Right lobe of liver (tissue), 4 donors: ENCODE data around the gene TTLL4.

Experiments
- POLR2A ChIP-seq: fragments of 450-650 bp; IDR thresholded peaks from one replicate; pipeline ENCODE4 v1.6.1; 2017; ENCODE audit warnings: antibody characterized with exemption, mild to moderate bottlenecking
- TF ChIP-seq, protein P1 (sequence below), 4 donors: fragments of 200-600 bp in 3 of 4; fragments of 450-650 bp in 1 of 4; IDR thresholded peaks; one replicate each; pipeline versions ENCODE4 v1.5.1 to v1.8.0; 2016 to 2022; ENCODE audit warnings: antibody characterized with exemption in 4 of 4, mild to moderate bottlenecking in 2 of 4
- donor health status: DM: no; HTN: no; CAD: no.
- donor health status: DM: no; HTN: no; CAD: no.
- donor health status: DM: no; HTN: yes; CAD: no.

DNA sequence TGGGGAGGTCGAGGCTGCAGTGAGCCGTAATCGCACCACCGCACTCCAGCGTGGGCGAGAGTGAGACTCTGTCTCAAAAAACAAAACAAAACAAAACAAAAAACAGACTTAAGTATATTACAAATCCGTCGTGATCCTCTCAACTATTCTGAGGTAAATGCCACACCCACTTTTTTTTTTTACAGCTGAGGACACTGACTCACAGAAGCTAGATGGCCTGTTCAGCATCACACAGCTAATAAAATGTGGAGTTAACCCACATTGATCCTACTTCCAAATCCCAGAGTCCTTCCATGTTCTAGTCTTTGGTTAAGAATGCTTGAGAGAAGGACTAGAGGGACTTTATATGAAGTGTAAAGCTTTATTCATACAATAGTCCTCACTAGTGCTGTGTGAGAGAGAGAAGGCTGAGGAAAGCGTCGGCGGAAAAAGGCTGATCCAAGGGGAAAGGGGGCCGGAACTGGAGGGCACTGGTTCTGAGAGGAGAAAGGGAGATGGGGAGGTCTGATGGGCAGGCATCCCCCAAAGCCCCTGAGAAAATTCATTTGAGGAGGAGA lies 39.5 kb upstream of the TTLL4 start:
- no peak for TF ChIP-seq POLR2A
- TF ChIP-seq, protein P1, sequence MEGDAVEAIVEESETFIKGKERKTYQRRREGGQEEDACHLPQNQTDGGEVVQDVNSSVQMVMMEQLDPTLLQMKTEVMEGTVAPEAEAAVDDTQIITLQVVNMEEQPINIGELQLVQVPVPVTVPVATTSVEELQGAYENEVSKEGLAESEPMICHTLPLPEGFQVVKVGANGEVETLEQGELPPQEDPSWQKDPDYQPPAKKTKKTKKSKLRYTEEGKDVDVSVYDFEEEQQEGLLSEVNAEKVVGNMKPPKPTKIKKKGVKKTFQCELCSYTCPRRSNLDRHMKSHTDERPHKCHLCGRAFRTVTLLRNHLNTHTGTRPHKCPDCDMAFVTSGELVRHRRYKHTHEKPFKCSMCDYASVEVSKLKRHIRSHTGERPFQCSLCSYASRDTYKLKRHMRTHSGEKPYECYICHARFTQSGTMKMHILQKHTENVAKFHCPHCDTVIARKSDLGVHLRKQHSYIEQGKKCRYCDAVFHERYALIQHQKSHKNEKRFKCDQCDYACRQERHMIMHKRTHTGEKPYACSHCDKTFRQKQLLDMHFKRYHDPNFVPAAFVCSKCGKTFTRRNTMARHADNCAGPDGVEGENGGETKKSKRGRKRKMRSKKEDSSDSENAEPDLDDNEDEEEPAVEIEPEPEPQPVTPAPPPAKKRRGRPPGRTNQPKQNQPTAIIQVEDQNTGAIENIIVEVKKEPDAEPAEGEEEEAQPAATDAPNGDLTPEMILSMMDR (IDR thresholded peaks at IDR 0.05): no peak
